H9 (cell line): ENCODE measurements around the gene TRIP10. TPM values are rescaled to one million over a fixed set of nuclear protein-coding genes. Genes with fewer than 3 reads are reported as not detected.

Source experiments
- DNase-seq: peaks from one replicate; pipeline ENCODE4 v3.0.0-alpha.2; 2017
- H2AFZ ChIP-seq: one replicate; pipeline ENCODE4 v1.6.1; 2013; ENCODE audit warnings: mild to moderate bottlenecking, low read length, control low read depth, moderate library complexity
- H2AK5ac ChIP-seq: 2 replicates; pipeline ENCODE4 v1.6.1; 2013; ENCODE audit warnings: low read length, control low read depth, mixed read lengths; ENCODE audit not compliant: insufficient read length
- H2BK120ac ChIP-seq: one replicate; pipeline ENCODE4 v1.6.1; 2013; ENCODE audit warnings: low read depth, mild to moderate bottlenecking, low read length, control low read depth, inconsistent platforms; ENCODE audit not compliant: poor library complexity, severe bottlenecking
- H2BK12ac ChIP-seq: 2 replicates; pipeline ENCODE4 v1.6.1; 2013; ENCODE audit warnings: low read length, control low read depth, mixed read lengths, low read depth; ENCODE audit not compliant: insufficient read length
- H2BK15ac ChIP-seq: 2 replicates; pipeline ENCODE4 v1.6.1; 2013; ENCODE audit warnings: low read depth, low read length, control low read depth
- H2BK20ac ChIP-seq: one replicate; pipeline ENCODE4 v1.6.1; 2013; ENCODE audit warnings: low read depth, mild to moderate bottlenecking, low read length, control low read depth, inconsistent platforms; ENCODE audit not compliant: poor library complexity, severe bottlenecking
- H2BK5ac ChIP-seq: 2 replicates; pipeline ENCODE4 v1.6.1; 2013; ENCODE audit warnings: low read length, control low read depth, mixed read lengths; ENCODE audit not compliant: insufficient read length
- H3K14ac ChIP-seq: 2 replicates; pipeline ENCODE4 v1.6.1; 2013; ENCODE audit warnings: low read length, control low read depth; ENCODE audit not compliant: insufficient read depth
- H3K18ac ChIP-seq: 2 replicates; pipeline ENCODE4 v1.6.1; 2013; ENCODE audit warnings: low read depth, mild to moderate bottlenecking, mixed read lengths, low read length, control low read depth; ENCODE audit not compliant: insufficient read length
- H3K23ac ChIP-seq: 2 replicates; pipeline ENCODE4 v1.6.1; 2013; ENCODE audit warnings: low read length, control low read depth, mixed read lengths, low read depth; ENCODE audit not compliant: insufficient read length
- H3K23me2 ChIP-seq: 2 replicates; pipeline ENCODE4 v1.6.1; 2013; ENCODE audit warnings: low read depth, mild to moderate bottlenecking, mixed read lengths, low read length, control low read depth; ENCODE audit not compliant: insufficient read length, poor library complexity, severe bottlenecking
- H3K27ac ChIP-seq: 2 replicates; pipeline ENCODE4 v1.5.1; 2013; ENCODE audit warnings: low read length, control low read depth, mixed read lengths, low read depth; ENCODE audit not compliant: insufficient read length
- H3K27me3 ChIP-seq: 2 replicates; pipeline ENCODE4 v1.6.1; 2013; ENCODE audit warnings: low read length, control low read depth, inconsistent platforms; ENCODE audit not compliant: insufficient read depth
- H3K4ac ChIP-seq: 2 replicates; pipeline ENCODE4 v1.6.1; 2013; ENCODE audit warnings: low read depth, mild to moderate bottlenecking, control low read depth, inconsistent platforms, low read length, moderate library complexity
- H3K4me1 ChIP-seq: 2 replicates; pipeline ENCODE4 v1.6.1; 2013; ENCODE audit warnings: low read length, control low read depth, inconsistent platforms; ENCODE audit not compliant: insufficient read depth
- H3K4me2 ChIP-seq: 2 replicates; pipeline ENCODE4 v1.6.1; 2013; ENCODE audit warnings: low read length, control low read depth, mixed read lengths; ENCODE audit not compliant: insufficient read length, insufficient read depth
- H3K56ac ChIP-seq: 2 replicates; pipeline ENCODE4 v1.6.1; 2013; ENCODE audit warnings: low read depth, mild to moderate bottlenecking, mixed read lengths, low read length, control low read depth; ENCODE audit not compliant: insufficient read length
- H3K79me1 ChIP-seq: 2 replicates; pipeline ENCODE4 v1.6.1; 2013; ENCODE audit warnings: low read depth, mild to moderate bottlenecking, moderate library complexity, low read length, control low read depth, inconsistent platforms; ENCODE audit not compliant: insufficient read depth, poor library complexity, severe bottlenecking
- H3K79me2 ChIP-seq: 2 replicates; pipeline ENCODE4 v1.6.1; 2013; ENCODE audit warnings: low read length, control low read depth, inconsistent platforms; ENCODE audit not compliant: insufficient read depth
- H3K9ac ChIP-seq: 2 replicates; pipeline ENCODE4 v1.6.1; 2013; ENCODE audit warnings: low read length, control low read depth, mixed read lengths; ENCODE audit not compliant: insufficient read length; ENCODE audit errors: extremely low read depth
- H3K9me3 ChIP-seq: one replicate; pipeline ENCODE4 v1.6.1; 2013; ENCODE audit warnings: low read depth, low read length, inconsistent platforms; ENCODE audit not compliant: control insufficient read depth
- H3T11ph ChIP-seq: one replicate; pipeline ENCODE4 v1.6.1; 2013; ENCODE audit warnings: mild to moderate bottlenecking, low read length, control low read depth, inconsistent platforms
- H4K20me1 ChIP-seq: one replicate; pipeline ENCODE4 v1.6.1; 2013; ENCODE audit not compliant: control insufficient read depth, insufficient read length, insufficient read depth
- H4K5ac ChIP-seq: 2 replicates; pipeline ENCODE4 v1.6.1; 2013; ENCODE audit warnings: low read depth, mild to moderate bottlenecking, mixed read lengths, low read length, control low read depth; ENCODE audit not compliant: insufficient read length
- H4K8ac ChIP-seq: replicated peaks from 2 replicates; pipeline ENCODE4 v1.6.1; 2013; ENCODE audit warnings: low read length, control low read depth, mixed read lengths, low read depth; ENCODE audit not compliant: insufficient read length
- H4K91ac ChIP-seq: 2 replicates; pipeline ENCODE4 v1.6.1; 2013; ENCODE audit warnings: low read depth, mild to moderate bottlenecking, moderate library complexity, mixed read lengths, low read length, control low read depth; ENCODE audit not compliant: insufficient read length
- H3K27ac Mint-ChIP-seq, 3 experiments: 2 replicates in 2 of 3; 3 replicates in 1 of 3; pipeline ENCODE4 v1.8.0; 2020 to 2021; ENCODE audit warnings: mixed read lengths in 3 of 3, mild to moderate bottlenecking in 1 of 3, moderate library complexity in 1 of 3
- H3K27me3 Mint-ChIP-seq: 2 replicates; pipeline ENCODE4 v1.8.0; 2021; ENCODE audit warnings: low read depth, mild to moderate bottlenecking, moderate library complexity, mixed read lengths
- H3K36me3 Mint-ChIP-seq, 3 experiments: 2 replicates in 2 of 3; 3 replicates in 1 of 3; pipeline ENCODE4 v1.8.0; 2020 to 2021; ENCODE audit warnings: low read depth in 3 of 3, mixed read lengths in 3 of 3; ENCODE audit not compliant: insufficient read depth in 1 of 3
- H3K4me1 Mint-ChIP-seq, 2 experiments: 2 replicates each; pipeline ENCODE4 v1.8.0; 2020; ENCODE audit warnings: mixed read lengths in 2 of 2
- H3K4me3 Mint-ChIP-seq, 2 experiments: 2 replicates in 1 of 2; 3 replicates in 1 of 2; pipeline ENCODE4 v1.8.0; 2020 to 2021; ENCODE audit warnings: mild to moderate bottlenecking in 2 of 2, mixed read lengths in 2 of 2, moderate library complexity in 1 of 2
- H3K9me3 Mint-ChIP-seq, 2 experiments: 2 replicates in 1 of 2; 3 replicates in 1 of 2; pipeline ENCODE4 v1.8.0; 2020; ENCODE audit warnings: mild to moderate bottlenecking in 2 of 2, mixed read lengths in 2 of 2, moderate library complexity in 1 of 2
- WGBS: extraction: QIAGEN DNeasy Blood & Tissue Kit; methylation state at CpG from one replicate; pipeline ENCODE4 v1.1.7; 2013; ENCODE audit warnings: missing lambda C conversion rate, low lambda C conversion rate, mixed read lengths; ENCODE audit not compliant: insufficient read length; ENCODE audit errors: extremely low coverage; 5-methylcytosine and 5-hydroxymethylcytosine counted together
- total RNA-seq: library from RNA; stranded (reverse); gene quantifications from 2 replicates; pipeline ENCODE4 v1.2.1, GENCODE V29; 2021
- TF ChIP-seq, protein P1 (sequence below): fragments of 200-600 bp; sonication (generic); conservative IDR thresholded peaks from 3 replicates; pipeline ENCODE4 v1.8.0; 2021; ENCODE audit warnings: antibody characterized with exemption, mild to moderate bottlenecking

Gene TRIP10
- total RNA-seq, 1 experiment from 2014 or later = 56.4 TPM

DNA sequence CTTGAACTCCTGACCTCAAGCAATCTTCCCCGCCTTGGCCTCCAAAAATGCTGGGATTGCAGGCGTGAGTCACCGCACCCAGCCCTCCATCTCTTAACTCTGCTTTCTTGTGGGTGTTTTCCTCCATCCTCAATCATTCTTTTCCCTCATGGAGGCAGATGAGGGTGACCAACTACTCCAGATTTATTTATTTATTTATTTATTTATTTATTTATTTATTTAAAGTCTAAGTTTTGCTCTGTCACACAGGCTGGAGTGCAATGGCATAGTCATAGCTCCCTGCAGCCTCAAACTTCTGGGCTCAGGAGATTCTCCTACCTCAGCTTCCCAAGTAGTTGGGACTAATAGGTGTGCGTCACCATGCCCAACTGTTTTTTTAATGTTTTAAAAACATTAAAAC is 47.9 kb downstream of the TRIP10 start:
- H3K4ac ChIP-seq = no peak overlapping the region
- H3K4me1 Mint-ChIP-seq = no peaks in the 10 kb centered on the region
- no peak overlapping the region for H2BK5ac ChIP-seq
- no peak overlapping the region for H4K91ac ChIP-seq
- no CpG with 5 or more reads among the region's 4 CpGs for WGBS
- no peaks in the 10 kb centered on the region for H3K27me3 ChIP-seq
- H3K14ac ChIP-seq = no peak overlapping the region
- peaks cover 14% of the 10 kb centered on the region; the same call in 1 of the 2 replicates for H3K27me3 Mint-ChIP-seq
- no peak overlapping the region for H3K9ac ChIP-seq
- H3K4me1 ChIP-seq = no peaks in the 10 kb centered on the region
- peaks cover 17% of the 10 kb centered on the region for H3K9me3 ChIP-seq
- no peak overlapping the region for H2BK120ac ChIP-seq
- H3K27ac Mint-ChIP-seq = no peak overlapping the region
- H3K23me2 ChIP-seq = no peaks in the 10 kb centered on the region
- H3K4me3 Mint-ChIP-seq = no peak overlapping the region
- H2AK5ac ChIP-seq = no peak overlapping the region
- H4K20me1 ChIP-seq = no peaks in the 10 kb centered on the region
- H3T11ph ChIP-seq = no peak overlapping the region
- H3K18ac ChIP-seq = no peak overlapping the region
- no peak overlapping the region for H2AFZ ChIP-seq
- no peak overlapping the region for H3K27ac ChIP-seq
- no peak overlapping the region for H4K8ac ChIP-seq
- H2BK20ac ChIP-seq = no peak overlapping the region
- no peak overlapping the region for H3K56ac ChIP-seq
- TF ChIP-seq, protein P1, sequence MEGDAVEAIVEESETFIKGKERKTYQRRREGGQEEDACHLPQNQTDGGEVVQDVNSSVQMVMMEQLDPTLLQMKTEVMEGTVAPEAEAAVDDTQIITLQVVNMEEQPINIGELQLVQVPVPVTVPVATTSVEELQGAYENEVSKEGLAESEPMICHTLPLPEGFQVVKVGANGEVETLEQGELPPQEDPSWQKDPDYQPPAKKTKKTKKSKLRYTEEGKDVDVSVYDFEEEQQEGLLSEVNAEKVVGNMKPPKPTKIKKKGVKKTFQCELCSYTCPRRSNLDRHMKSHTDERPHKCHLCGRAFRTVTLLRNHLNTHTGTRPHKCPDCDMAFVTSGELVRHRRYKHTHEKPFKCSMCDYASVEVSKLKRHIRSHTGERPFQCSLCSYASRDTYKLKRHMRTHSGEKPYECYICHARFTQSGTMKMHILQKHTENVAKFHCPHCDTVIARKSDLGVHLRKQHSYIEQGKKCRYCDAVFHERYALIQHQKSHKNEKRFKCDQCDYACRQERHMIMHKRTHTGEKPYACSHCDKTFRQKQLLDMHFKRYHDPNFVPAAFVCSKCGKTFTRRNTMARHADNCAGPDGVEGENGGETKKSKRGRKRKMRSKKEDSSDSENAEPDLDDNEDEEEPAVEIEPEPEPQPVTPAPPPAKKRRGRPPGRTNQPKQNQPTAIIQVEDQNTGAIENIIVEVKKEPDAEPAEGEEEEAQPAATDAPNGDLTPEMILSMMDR = no peak
- H3K23ac ChIP-seq = no peak overlapping the region
- no peak for DNase-seq
- H3K79me1 ChIP-seq = no peaks in the 10 kb centered on the region
- no peak overlapping the region for H2BK15ac ChIP-seq
- no peak overlapping the region for H3K4me2 ChIP-seq
- H3K9me3 Mint-ChIP-seq = peaks cover 24 to 69% of the 10 kb centered on the region in 2 experiments
- H4K5ac ChIP-seq = no peak overlapping the region
- peaks cover 0 to 11% (median 11%) of the 10 kb centered on the region in 3 experiments; a peak in 4 of 7 replicates for H3K36me3 Mint-ChIP-seq
- no peak overlapping the region for H2BK12ac ChIP-seq
- H3K79me2 ChIP-seq = no peaks in the 10 kb centered on the region
